ENCODE results near the gene SLC7A7. TPM values are rescaled to one million over a fixed set of nuclear protein-coding genes. Genes with fewer than 3 reads are reported as not detected.

The SLC7A7 gene
- total and polyA plus RNA-seq, 2 of the 13 experiments (the other 11 are each of a cell fraction or from before 2014, with no cell fraction given), result 0.13 to 0.63 TPM

DNA sequence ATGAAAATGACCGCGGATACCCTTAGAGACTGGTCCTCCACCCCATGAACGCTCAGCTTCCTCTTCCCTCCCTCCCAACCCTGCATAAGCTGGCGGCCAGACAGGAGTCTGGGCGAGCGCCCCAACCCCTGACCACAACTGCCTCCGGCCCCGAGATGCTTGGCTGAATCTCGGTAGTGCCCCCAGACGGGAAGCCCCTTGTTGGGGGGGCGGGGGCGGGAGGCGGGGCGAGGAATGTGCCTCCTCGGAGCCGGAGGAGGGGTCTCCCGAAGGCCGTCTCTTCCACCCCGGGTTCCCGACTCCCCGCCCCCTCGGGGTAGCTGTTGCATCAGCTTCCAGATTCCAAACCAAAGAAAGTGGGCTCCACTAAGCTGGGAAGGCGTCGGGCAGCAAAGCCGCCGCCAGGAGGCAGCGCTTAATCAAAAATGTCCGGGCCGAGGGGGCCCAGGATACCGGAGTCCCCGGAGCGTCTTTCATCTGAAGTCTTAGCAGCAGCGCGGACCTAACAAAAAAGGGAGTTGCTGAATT lies 7.4 kb upstream of the SLC7A7 start (continued):
- TF ChIP-seq ZMAT3 (CRISPR knock-in tag; conservative IDR thresholded peaks at IDR 0.05) (0 out of 2 replicates have a peak, but pooled peaks have one; percentile 67), THAP11 (CRISPR knock-in tag; IDR thresholded peaks at IDR 0.05) (peak; percentile 80), SP2 (CRISPR knock-in tag; IDR thresholded peaks at IDR 0.05) (no peak), ZNF781 (CRISPR knock-in tag; IDR thresholded peaks at IDR 0.05; ENCODE audit: borderline replicate concordance, not compliant biosample characterization) (peak; percentile 63), PAX8 (CRISPR knock-in tag; IDR thresholded peaks at IDR 0.05; ENCODE audit: borderline replicate concordance) (no peak), FOXK1 (CRISPR knock-in tag; IDR thresholded peaks at IDR 0.05; ENCODE audit: borderline replicate concordance, low read depth) (peak; percentile 36; the same call in 1 of the 2 replicates), EP300 (IDR thresholded peaks at IDR 0.05; ENCODE audit: low read depth in 2 of 2, low read length in 2 of 2) (0 out of 4 replicates have a peak, but pooled peaks of 1 of the 2 experiments have one; percentile 19), EP300 (CRISPR knock-in tag; IDR thresholded peaks at IDR 0.05; ENCODE audit: borderline replicate concordance) (no peak), POLR2AphosphoS2 (IDR thresholded peaks at IDR 0.05; ENCODE audit: low read depth, low read length) (no peak), MED1 (CRISPR knock-in tag; IDR thresholded peaks at IDR 0.05) (peak; percentile 46), SNAI1 (CRISPR knock-in tag; IDR thresholded peaks at IDR 0.05; ENCODE audit: borderline replicate concordance) (0 out of 2 replicates have a peak, but pooled peaks have one; percentile 44), NFKB2 (CRISPR knock-in tag; IDR thresholded peaks at IDR 0.05; ENCODE audit: borderline replicate concordance) (no peak), KLF11 (CRISPR knock-in tag; IDR thresholded peaks at IDR 0.05) (peak; percentile 57; the same call in 1 of the 2 replicates), ZMYM2 (CRISPR knock-in tag; IDR thresholded peaks at IDR 0.05) (peak; percentile 35; the same call in 1 of the 2 replicates), RCOR2 (CRISPR knock-in tag; IDR thresholded peaks at IDR 0.05) (peak; percentile 66)
- TF ChIP-seq, protein P1, sequence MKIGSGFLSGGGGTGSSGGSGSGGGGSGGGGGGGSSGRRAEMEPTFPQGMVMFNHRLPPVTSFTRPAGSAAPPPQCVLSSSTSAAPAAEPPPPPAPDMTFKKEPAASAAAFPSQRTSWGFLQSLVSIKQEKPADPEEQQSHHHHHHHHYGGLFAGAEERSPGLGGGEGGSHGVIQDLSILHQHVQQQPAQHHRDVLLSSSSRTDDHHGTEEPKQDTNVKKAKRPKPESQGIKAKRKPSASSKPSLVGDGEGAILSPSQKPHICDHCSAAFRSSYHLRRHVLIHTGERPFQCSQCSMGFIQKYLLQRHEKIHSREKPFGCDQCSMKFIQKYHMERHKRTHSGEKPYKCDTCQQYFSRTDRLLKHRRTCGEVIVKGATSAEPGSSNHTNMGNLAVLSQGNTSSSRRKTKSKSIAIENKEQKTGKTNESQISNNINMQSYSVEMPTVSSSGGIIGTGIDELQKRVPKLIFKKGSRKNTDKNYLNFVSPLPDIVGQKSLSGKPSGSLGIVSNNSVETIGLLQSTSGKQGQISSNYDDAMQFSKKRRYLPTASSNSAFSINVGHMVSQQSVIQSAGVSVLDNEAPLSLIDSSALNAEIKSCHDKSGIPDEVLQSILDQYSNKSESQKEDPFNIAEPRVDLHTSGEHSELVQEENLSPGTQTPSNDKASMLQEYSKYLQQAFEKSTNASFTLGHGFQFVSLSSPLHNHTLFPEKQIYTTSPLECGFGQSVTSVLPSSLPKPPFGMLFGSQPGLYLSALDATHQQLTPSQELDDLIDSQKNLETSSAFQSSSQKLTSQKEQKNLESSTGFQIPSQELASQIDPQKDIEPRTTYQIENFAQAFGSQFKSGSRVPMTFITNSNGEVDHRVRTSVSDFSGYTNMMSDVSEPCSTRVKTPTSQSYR (CRISPR knock-in tag; IDR thresholded peaks at IDR 0.05; ENCODE audit: borderline replicate concordance), result no peak
- TF ChIP-seq, protein P2, sequence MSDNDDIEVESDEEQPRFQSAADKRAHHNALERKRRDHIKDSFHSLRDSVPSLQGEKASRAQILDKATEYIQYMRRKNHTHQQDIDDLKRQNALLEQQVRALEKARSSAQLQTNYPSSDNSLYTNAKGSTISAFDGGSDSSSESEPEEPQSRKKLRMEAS (IDR thresholded peaks at IDR 0.05), result no peak
- TF ChIP-seq, protein P3, sequence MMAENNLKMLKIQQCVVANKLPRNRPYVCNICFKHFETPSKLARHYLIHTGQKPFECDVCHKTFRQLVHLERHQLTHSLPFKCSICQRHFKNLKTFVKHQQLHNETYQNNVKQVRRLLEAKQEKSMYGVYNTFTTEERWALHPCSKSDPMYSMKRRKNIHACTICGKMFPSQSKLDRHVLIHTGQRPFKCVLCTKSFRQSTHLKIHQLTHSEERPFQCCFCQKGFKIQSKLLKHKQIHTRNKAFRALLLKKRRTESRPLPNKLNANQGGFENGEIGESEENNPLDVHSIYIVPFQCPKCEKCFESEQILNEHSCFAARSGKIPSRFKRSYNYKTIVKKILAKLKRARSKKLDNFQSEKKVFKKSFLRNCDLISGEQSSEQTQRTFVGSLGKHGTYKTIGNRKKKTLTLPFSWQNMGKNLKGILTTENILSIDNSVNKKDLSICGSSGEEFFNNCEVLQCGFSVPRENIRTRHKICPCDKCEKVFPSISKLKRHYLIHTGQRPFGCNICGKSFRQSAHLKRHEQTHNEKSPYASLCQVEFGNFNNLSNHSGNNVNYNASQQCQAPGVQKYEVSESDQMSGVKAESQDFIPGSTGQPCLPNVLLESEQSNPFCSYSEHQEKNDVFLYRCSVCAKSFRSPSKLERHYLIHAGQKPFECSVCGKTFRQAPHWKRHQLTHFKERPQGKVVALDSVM (CRISPR knock-in tag; IDR thresholded peaks at IDR 0.05), result peak; percentile 54
- TF ChIP-seq, protein P4, sequence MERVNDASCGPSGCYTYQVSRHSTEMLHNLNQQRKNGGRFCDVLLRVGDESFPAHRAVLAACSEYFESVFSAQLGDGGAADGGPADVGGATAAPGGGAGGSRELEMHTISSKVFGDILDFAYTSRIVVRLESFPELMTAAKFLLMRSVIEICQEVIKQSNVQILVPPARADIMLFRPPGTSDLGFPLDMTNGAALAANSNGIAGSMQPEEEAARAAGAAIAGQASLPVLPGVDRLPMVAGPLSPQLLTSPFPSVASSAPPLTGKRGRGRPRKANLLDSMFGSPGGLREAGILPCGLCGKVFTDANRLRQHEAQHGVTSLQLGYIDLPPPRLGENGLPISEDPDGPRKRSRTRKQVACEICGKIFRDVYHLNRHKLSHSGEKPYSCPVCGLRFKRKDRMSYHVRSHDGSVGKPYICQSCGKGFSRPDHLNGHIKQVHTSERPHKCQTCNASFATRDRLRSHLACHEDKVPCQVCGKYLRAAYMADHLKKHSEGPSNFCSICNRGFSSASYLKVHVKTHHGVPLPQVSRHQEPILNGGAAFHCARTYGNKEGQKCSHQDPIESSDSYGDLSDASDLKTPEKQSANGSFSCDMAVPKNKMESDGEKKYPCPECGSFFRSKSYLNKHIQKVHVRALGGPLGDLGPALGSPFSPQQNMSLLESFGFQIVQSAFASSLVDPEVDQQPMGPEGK (CRISPR knock-in tag; IDR thresholded peaks at IDR 0.05), result peak; percentile 93

Data from HepG2 (cell line).